Adipose tissue (tissue), 3 donors: Measurements from ENCODE around the gene LIX1L. TPM values are rescaled to one million over a fixed set of nuclear protein-coding genes. Genes with fewer than 3 reads are reported as not detected.
A peak's percentile ranks its signal among the peaks of the same experiment; 100 is the strongest.

Experiments
- H3K27ac ChIP-seq: one replicate; pipeline ENCODE4 v1.5.1; 2013; ENCODE audit warnings: low read depth, low read length
- WGBS, 3 donors: extraction: QIAGEN DNeasy Blood & Tissue Kit; methylation state at CpG; one replicate each; pipeline ENCODE4 v1.1.7; 2013; 5-methylcytosine and 5-hydroxymethylcytosine counted together
- polyA plus RNA-seq, 3 donors: library from polyadenylated mRNA; stranded (reverse); fragments of 200-250 nt; gene quantifications; one replicate each; pipeline ENCODE4 v1.2.3, GENCODE V29; 2013
- donor health status: healthy with polysubstance abuse.
- donor health status: Bipolar disorder and iron deficiency.
- donor health status: healthy.

Gene LIX1L
- polyA plus RNA-seq, 3 donors, result 2.6 to 21.6 (median 12.3) TPM

- WGBS, 3 donors, result 92 to 100% (median 96%) methylated on average over 1 of the region's 1 CpG
- H3K27ac ChIP-seq, result no peak overlapping the region
Observed at GRCh38 chr1:145987926-145988325, 30.1 kb upstream of the LIX1L start.

DNA sequence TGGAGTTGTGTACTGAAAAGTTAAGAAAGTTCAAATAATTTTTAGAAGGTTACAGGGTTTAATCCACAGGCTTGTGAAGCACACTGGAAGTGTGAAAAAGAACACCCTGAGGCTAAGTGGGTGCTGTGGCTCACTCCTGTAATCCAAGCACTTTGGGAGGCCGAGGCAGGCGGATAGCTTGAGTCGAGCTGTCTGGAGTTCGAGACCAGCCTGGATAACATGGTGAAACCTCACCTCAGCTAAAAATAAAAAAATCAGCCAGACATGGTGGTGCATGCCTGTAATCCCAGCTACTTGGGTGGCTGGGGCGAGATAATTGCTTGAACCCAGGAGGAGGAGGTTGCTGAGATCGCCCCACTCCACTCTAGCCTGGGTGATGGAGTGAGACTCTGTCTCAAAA, 28.7 kb upstream of the LIX1L start:
- WGBS, 3 donors, result 93 to 98% (median 94%) methylated on average over 6 of the region's 6 CpGs
- no peak overlapping the region for H3K27ac ChIP-seq

- peak overlapping the region; percentile 77 for H3K27ac ChIP-seq
- WGBS, 3 donors, result 26 to 49% (median 29%) methylated on average over 15 of the region's 15 CpGs
Observed at GRCh38 chr1:145985502-145986439, 28.0 kb upstream of the LIX1L start.

DNA sequence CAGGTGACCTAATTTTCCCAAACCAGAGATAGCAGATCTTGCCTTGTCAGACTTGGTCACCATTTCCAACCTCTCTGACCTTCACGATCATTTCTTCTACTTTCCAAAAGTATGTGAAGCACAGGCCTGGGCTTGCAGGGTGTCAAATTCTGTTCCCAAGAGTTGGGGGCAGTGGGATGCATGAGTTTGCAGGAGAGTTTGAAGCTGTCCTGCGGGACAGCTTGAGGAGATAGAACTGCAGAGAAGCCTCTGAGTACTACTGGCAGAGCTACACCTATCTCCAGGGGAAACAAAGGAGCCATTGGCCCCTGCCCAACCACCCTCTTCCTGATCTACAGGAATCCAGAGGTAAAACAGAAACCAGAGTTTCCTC, 27.3 kb upstream of the LIX1L start:
- peak overlapping the region; percentile 77 for H3K27ac ChIP-seq
- 47 to 64% (median 57%) methylated on average over 2 of the region's 2 CpGs for WGBS, 3 donors

GRCh38 chr1:145983960-145984830, 26.4 kb upstream of the LIX1L start:
- no peak overlapping the region for H3K27ac ChIP-seq
- 87 to 88% (median 87%) methylated on average over 12 of the region's 12 CpGs for WGBS, 3 donors

- H3K27ac ChIP-seq, result peak overlapping the region; percentile 38
- 27 to 84% (median 61%) methylated on average over 1 of the region's 1 CpG for WGBS, 3 donors
Observed at GRCh38 chr1:145983206-145983675, 25.4 kb upstream of the LIX1L start.

DNA sequence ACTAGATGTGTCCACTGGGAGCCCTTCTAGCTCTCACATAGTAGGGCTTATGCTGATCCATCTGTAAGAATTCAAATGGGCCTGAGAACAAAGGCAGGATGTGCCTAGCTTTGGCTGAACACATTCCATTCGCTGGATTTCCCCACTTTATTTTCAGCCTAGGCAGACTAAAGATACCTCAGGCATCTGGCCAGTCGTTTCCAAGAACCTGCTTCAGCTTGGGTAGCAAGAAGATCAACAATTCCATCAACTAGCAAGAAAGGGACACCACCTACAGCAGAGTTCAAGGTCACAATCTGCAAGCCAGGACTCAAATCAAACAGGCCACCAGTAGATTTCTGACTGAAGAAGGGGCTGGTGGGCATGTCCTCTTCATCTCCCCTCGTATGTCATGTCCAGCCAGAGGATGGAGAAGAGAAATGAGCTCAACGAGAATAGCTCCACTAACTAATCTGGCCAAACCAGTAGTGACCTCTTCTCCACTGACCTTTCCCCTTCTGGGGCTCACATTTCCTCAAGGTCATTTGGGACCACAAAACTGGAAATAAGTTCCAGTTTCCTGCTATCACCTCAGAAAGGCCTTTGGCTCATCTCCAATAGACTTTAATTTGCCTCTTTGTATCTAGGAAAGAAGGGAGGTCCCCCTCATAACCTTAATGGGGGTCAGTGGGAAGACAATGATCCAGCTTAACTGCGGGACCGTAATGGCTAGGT, 24.4 kb upstream of the LIX1L start:
- H3K27ac ChIP-seq, result peak overlapping the region; percentile 55
- WGBS, 3 donors, result 56 to 74% (median 69%) methylated on average over 6 of the region's 6 CpGs

DNA sequence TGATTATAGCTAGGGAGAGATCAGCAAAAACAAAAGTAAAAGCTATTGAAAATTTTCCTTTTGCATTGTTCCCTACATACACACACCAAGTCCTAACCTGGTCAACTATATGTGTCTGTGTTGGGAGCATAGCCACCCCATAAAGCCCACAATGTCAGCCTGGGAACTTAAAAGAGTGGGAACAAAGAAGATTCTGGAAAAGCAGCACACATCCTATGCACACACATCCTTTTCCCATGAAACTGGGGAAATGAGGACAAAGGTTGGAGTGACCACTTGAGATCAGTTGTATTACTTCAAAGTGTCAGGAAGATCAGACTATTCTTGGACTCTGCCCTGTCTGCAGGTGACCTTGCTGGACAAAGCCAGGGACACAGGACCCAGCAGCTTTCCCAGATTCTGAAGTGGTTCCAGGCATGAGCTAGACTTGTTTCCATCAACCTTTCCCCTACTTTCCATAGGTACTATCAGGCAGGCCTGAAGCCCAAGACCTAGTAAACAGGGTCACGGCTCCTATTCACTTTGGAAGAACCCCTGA, 22.7 kb upstream of the LIX1L start:
- peak overlapping the region; percentile 96 for H3K27ac ChIP-seq
- 18 to 74% (median 52%) methylated on average over 1 of the region's 1 CpG for WGBS, 3 donors

DNA sequence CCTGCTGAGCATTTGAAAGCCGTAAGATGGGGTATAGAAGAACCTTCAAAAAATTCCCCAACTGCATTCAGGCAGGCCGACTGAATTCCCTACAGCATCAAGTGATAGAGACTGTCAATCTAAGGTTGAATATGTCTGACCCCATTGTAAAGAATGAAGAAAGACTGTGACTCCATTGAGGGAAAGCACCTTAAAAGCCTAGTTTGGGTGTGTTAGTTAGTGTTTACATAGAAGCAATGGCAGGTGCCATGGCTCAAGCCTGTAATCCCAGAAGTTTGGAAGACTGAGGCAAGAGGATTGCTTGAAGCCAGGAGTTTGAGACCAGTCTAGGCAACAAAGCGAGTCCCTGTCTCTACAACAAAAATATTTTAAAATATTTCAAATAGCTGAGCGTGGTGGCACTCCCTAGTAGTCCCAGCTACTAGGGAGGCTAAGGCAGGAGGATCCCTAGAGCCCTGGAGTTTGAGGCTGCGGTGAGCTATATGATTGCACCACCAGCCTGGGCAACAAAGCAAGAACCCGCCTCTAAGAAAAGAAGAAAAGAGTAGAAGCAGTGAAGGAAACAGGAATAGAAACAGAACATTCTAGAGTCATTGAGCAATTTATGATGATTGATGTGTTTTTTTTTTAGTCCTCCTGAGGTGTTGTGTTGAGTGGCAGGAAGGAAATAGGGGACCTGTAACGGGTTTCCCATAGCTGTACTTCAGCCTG, 22.1 kb upstream of the LIX1L start:
- peak overlapping the region; percentile 96 for H3K27ac ChIP-seq
- whole genome bisulfite sequencing, 3 donors, result 23 to 63% (median 28%) methylated on average over 7 of the region's 7 CpGs

DNA sequence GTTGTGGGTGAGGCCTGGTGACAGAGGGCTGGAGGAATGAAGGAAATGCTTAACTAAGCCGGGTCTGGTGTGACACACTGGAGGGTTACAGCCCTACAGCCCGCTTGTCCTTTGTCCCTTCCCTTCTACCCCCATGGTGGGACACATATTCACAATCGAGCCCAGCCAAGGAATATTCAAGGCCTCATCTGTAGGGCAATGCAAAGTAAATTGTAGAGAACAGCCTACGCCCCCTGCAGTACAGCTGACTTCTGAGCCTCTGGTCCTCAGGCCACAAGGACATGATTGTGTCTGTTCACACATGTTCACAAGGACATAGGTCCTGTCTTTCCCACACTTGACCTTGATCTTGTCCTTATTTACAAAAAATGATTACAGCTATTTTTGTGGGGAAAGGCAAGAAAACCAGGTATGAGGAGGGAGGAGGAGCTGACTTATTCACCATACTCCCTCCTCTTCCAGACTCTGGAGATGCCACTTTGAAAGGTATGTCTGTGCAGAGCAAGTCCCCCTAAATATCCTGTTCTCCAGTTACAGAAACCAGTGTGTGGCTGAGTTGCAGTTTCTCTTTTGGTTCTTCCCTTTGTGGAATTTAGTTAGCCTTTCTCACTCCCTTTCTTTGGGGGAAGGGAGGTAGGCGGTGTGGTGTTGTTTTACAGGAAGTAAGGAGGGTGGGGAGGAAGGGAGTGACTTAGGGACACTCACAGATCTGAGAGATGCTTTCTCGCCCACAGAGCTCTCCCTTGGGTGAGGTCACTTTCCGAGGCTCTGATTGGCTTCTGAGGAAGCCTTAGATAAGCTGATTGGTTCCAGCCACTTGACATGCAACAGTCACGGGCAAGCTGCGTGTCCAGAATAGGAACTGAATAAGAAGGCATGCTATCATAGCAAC, 21.3 kb upstream of the LIX1L start:
- H3K27ac ChIP-seq, result peak overlapping the region; percentile 96
- WGBS, 3 donors, result 6 to 34% (median 9%) methylated on average over 9 of the region's 9 CpGs

DNA sequence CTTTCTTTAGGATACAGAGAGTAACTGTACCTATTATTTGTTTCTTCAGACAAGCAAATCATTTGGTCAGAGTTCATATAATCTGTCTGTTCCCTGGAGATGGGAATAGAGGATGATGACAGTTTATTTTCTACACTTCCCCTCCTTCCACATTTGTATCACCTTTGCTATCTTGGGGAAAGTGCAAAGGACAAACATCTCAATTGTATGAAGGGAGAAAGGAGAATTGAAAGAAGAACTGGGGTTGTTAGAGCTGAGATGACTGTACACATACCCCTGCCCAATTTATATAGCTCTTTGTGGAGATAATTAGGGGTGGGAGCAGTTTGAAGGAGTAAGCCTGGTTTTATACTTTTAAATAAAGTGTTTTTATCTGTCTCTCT, 20.6 kb upstream of the LIX1L start:
- H3K27ac ChIP-seq, result peak overlapping the region; percentile 22

- WGBS, 3 donors, result 14 to 24% (median 16%) methylated on average over 9 of the region's 9 CpGs
- peak overlapping the region; percentile 73 for H3K27ac ChIP-seq
Observed at GRCh38 chr1:145977486-145978470, 20.0 kb upstream of the LIX1L start.

GRCh38 chr1:145977016-145977415, 19.2 kb upstream of the LIX1L start:
- WGBS, 3 donors, result 71 to 81% (median 80%) methylated on average over 5 of the region's 5 CpGs

DNA sequence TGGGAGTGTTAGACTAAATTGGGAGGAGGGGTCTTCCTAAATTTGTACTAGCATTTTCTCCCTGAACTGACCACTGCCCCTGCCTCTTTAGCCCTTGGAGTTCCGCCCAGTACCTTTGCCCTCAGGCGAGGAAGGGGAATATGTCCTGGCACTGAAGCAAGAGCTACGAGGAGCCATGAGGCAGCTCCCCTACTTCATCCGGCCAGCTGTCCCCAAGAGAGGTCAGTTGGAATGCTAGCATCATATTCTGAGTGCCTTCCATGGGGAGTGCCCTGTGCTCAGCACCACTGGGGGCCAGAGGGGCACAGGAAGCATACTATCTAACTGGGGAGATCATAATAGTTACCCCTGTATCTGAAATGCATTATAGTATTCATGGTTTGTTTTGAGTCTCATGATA, 17.4 kb upstream of the LIX1L start:
- no peak overlapping the region for H3K27ac ChIP-seq
- WGBS, 3 donors, result 70 to 78% (median 72%) methylated on average over 4 of the region's 4 CpGs

More at GRCh38 chr1:145977016-145977415, 19.2 kb upstream of the LIX1L start:
- H3K27ac ChIP-seq, result no peak overlapping the region

GRCh38 chr1:145974721-145975120, 16.9 kb upstream of the LIX1L start:
- WGBS, 3 donors, result 82 to 88% (median 83%) methylated on average over 7 of the region's 7 CpGs
- no peak overlapping the region for H3K27ac ChIP-seq

DNA sequence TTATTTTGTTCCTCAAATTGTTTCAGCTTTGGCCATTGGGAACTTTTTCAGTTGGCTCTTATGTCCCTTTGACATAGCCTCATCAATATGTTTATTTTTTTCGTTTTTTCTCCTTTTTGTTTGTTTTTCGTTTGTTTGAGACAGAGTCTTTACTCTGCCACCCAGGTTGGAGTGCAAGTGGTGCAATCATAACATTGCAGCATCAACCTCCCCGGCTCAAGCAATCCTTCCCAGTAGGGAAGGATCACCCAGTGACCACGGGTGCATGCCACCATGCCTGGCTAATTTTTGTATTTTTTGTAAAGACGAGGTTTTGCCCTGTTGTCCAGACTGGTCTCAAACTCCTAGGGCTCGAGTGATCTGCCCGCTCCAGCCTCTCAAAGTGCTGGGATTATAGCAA, 14.8 kb upstream of the LIX1L start:
- H3K27ac ChIP-seq, result no peak overlapping the region
- 65 to 75% (median 70%) methylated on average over 7 of the region's 7 CpGs for WGBS, 3 donors
